D721Med (cell line): Measurements from ENCODE around the gene TP53I13.
"Not testable (repeated sequence)": the region's sequence is repeated elsewhere in the genome, so short reads cannot be mapped to it uniquely, and the experiment has no call there.

Source experiments
- DNase-seq: peaks from one replicate; pipeline ENCODE4 v3.0.0; 2011; ENCODE audit warnings: low spot score; ENCODE audit not compliant: insufficient read length
- FAIRE-seq: peaks from 2 replicates; lab custom pipeline; 2011; peaks lifted over from hg19 to GRCh38; lab: Jason Lieb, UNC
- TF ChIP-seq, protein P1 (sequence below): IDR thresholded peaks from 2 replicates; pipeline ENCODE4 v1.5.1; 2012; ENCODE audit warnings: mild to moderate bottlenecking, control low read depth; ENCODE audit not compliant: insufficient read depth; ENCODE audit errors: missing control alignments

The TP53I13 gene

DNA sequence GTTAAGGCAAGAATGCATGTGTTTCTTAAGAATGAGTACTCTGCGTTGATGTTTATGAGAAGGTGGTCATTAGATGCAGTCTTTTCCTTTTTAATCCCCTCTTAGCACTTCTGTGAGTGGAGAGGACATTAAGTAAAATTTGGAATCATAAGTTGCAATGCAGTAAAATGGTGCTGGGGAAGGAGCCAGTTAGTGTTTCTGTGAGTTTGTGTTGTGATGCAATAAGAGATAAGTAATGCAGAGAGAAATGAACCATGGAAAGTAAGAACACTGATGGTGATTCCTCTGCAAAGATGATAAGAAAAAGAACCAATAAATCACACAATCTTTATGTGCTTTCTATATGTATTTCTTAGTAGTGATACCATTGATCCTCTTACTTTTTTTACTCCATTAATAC is 21.7 kb upstream of the TP53I13 start:
- FAIRE-seq, result no peak
- TF ChIP-seq, protein P1, sequence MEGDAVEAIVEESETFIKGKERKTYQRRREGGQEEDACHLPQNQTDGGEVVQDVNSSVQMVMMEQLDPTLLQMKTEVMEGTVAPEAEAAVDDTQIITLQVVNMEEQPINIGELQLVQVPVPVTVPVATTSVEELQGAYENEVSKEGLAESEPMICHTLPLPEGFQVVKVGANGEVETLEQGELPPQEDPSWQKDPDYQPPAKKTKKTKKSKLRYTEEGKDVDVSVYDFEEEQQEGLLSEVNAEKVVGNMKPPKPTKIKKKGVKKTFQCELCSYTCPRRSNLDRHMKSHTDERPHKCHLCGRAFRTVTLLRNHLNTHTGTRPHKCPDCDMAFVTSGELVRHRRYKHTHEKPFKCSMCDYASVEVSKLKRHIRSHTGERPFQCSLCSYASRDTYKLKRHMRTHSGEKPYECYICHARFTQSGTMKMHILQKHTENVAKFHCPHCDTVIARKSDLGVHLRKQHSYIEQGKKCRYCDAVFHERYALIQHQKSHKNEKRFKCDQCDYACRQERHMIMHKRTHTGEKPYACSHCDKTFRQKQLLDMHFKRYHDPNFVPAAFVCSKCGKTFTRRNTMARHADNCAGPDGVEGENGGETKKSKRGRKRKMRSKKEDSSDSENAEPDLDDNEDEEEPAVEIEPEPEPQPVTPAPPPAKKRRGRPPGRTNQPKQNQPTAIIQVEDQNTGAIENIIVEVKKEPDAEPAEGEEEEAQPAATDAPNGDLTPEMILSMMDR, result no peak
- no peak for DNase-seq

DNA sequence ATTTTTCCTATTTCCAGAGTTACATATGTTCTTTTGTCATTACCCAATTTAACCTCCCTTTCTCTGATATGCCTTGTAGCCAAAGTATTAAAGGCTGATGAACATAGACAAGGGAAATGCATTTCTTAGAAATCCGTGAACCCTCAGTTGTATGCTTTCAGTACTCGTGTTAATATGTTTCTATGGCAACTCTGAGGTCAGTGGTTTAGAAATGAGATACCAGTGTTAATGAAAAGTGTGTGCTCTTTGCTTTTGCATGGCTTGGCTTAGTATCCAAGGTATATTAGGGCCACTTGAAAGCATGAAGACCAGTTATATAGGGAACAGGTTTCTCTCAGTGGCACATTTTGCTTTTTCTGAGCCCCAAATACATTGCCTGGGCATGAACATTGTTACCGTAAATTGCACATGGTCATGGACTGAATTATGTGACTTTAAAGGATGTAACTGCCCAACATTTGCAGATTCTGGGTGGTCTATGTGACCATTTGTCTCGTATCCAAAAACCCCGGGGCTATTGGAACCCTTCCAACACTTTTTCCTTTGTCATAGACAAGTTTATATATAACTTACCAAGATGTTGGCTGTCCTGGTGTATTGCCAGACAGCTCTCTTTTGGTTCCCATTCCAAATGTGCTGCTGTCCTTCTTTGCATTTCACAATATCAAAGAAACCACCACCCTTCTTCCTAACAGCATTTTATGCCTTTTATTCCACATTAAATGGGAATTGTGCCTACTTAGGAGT is 19.2 kb upstream of the TP53I13 start:
- TF ChIP-seq, protein P1, result no peak
- no peak for FAIRE-seq
- no peak for DNase-seq

- FAIRE-seq (no peak), DNase-seq (no peak)
Observed at GRCh38 chr17:29555840-29556239, 12.7 kb upstream of the TP53I13 start.

DNA sequence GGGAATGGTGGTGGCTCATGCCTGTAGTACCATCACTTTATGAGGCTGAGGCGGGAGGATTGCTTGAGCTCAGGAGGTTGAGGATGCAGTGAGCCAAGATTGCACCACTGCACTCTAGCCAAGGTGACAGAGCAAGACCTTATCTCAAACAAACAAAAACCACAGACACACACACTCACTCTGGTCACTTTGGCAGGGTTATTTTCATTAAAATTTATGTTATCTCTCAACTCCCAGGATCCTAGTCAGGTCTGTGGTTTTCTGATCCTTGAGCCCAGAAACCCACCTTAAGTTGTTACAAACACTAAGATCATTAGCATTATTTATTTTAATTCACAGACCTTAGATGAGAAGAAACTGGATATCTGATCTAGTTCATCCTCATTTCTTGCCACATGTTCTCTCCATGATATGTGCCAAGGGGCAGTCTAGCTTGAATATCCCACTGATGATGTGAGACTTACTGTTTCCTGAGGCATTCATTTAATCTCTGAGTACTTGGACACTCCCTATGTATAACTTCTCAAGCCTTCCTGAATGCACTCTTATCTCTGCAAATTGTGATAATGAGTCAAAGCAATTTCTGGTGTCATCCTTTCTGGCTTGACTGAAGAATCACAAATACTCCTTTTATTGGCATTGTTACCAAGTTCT is 11.3 kb upstream of the TP53I13 start:
- no peak for FAIRE-seq
- no peak for DNase-seq
- TF ChIP-seq, protein P1, result no peak

More at GRCh38 chr17:29555840-29556239, 12.7 kb upstream of the TP53I13 start:
- TF ChIP-seq, protein P1, result no peak

DNA sequence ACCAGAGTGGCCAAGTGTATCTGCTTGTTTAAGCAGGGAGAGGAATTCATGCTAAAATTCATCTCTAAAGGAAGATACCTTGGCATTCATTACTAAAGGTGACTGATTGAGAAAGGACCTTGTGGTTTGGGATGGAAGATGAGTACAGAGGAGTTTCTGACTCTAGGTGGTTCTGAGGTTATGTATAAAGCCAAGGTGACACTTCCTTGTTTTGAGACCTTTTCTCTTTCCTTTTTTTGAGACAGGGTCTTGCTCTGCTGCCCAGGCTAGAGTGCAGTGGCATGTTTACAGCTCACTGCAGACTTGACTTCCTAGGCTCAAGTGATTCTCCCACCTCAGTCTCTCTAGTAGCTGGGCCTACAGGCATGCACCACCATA is 10.8 kb upstream of the TP53I13 start:
- FAIRE-seq, result no peak
- DNase-seq, result no peak
- TF ChIP-seq, protein P1, result no peak

DNA sequence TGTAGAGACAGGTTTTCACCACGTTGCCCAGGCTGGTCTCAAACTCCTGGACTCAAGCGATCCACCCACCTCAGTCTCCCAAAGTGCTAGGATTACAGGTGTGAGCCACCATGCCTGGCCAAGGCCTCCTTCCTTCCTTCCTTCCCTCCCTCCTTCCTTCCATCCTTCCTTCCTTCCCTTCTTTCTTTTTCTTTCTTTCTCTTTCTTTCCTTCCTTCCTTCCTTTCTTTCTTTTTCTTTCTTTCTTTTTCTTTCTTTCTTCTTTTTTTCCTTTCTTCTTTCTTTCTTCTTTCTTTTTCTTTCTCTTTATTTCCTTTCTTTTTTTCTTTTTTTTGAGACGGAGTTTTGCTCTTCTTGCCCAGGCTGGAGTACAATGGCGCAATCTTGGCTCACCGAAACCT is 10.4 kb upstream of the TP53I13 start:
- DNase-seq, FAIRE-seq: not testable (repeated sequence)

- DNase-seq (no peak), FAIRE-seq (no peak)
- TF ChIP-seq, protein P1, result no peak
Observed at GRCh38 chr17:29559640-29560039, 8.9 kb upstream of the TP53I13 start.
